ENCODE data around the gene C1orf232. TPM values are rescaled to one million over a fixed set of nuclear protein-coding genes. Genes with fewer than 3 reads are reported as not detected.

C1orf232 gene
- total and polyA plus RNA-seq, 9 of the 15 experiments (the other 6 are each of a cell fraction or from before 2014, with no cell fraction given), result not detected

- TF ChIP-seq ZNF175 (CRISPR knock-in tag; IDR thresholded peaks at IDR 0.05; ENCODE audit: low read depth) (0 out of 2 replicates have a peak, but pooled peaks have one; percentile 3), GATAD2A (IDR thresholded peaks at IDR 0.05) (peak; percentile 34; the same call in 1 of the 2 replicates), YY1 (IDR thresholded peaks at IDR 0.05; ENCODE audit: borderline replicate concordance in 1 of 3, control insufficient read depth in 1 of 3, extremely low read depth in 1 of 3, insufficient read depth in 3 of 3, insufficient read length in 1 of 3, insufficient replicate concordance in 2 of 3, low read depth in 1 of 3, low read length in 2 of 3) (no peak), SMARCC2 (IDR thresholded peaks at IDR 0.05; ENCODE audit: low read depth) (no peak), HMGXB4 (CRISPR knock-in tag; IDR thresholded peaks at IDR 0.05) (peak; percentile 8; the same call in 1 of the 2 replicates), SETDB1 (IDR thresholded peaks at IDR 0.05; ENCODE audit: low read length) (no peak), RFX7 (CRISPR knock-in tag; IDR thresholded peaks at IDR 0.05) (no peak; the same call in 1 of the 2 replicates), BCOR (IDR thresholded peaks at IDR 0.05) (peak; percentile 82), HES1 (IDR thresholded peaks at IDR 0.05; ENCODE audit: low read depth) (no peak), NRF1 (conservative IDR thresholded peaks at IDR 0.05 in 1 of 2, IDR thresholded peaks at IDR 0.05 in 1 of 2) (no peak), HMBOX1 (IDR thresholded peaks at IDR 0.05) (no peak), ZBTB2 (IDR thresholded peaks at IDR 0.05) (no peak), MTA1 (IDR thresholded peaks at IDR 0.05; ENCODE audit: borderline replicate concordance) (0 out of 2 replicates have a peak, but pooled peaks have one; percentile 26), TEAD1 (CRISPR knock-in tag; IDR thresholded peaks at IDR 0.05) (peak in 1 of 2 experiments; percentile 48; a peak in 1 of 4 replicates), ZBTB26 (CRISPR knock-in tag; IDR thresholded peaks at IDR 0.05) (no peak), ATF2 (CRISPR knock-in tag; IDR thresholded peaks at IDR 0.05) (no peak), ZNF79 (CRISPR knock-in tag; IDR thresholded peaks at IDR 0.05; ENCODE audit: low read depth) (no peak), MAFF (IDR thresholded peaks at IDR 0.05; ENCODE audit: low read length) (no peak), MEF2A (IDR thresholded peaks at IDR 0.05; ENCODE audit: control insufficient read depth, low read depth, low read length) (no peak), ZNF696 (CRISPR knock-in tag; conservative IDR thresholded peaks at IDR 0.05) (no peak), PHTF2 (CRISPR knock-in tag; IDR thresholded peaks at IDR 0.05) (no peak)
Measured at GRCh38 chr1:26162220-26162709, 6.5 kb downstream of the C1orf232 start (continued).
